Right atrium auricular region (tissue), 2 donors: Measurements from ENCODE around the gene CIB2. TPM values are rescaled to one million over a fixed set of nuclear protein-coding genes. Genes with fewer than 3 reads are reported as not detected.

ENCODE experiments used
- DNase-seq: peaks from one replicate; pipeline ENCODE4 v3.0.0-alpha.2; 2019; ENCODE audit warnings: low spot score
- H3K27ac ChIP-seq, 2 donors: fragments of 200-600 bp; sonication (generic); 1 replicate in 1 of 2; 2 replicates in 1 of 2; pipeline ENCODE4 v1.5.1; 2016 to 2019
- H3K27me3 ChIP-seq, 2 donors: fragments of 200-600 bp; sonication (generic); one replicate each; pipeline versions ENCODE4 v1.5.1 to v1.6.0; 2017 to 2019
- H3K36me3 ChIP-seq: fragments of 200-600 bp; sonication (generic); one replicate; pipeline ENCODE4 v1.5.1; 2016
- H3K4me1 ChIP-seq, 2 donors: fragments of 200-600 bp; sonication (generic); one replicate each; pipeline versions ENCODE4 v1.5.1 to v1.6.0; 2017 to 2019
- H3K4me3 ChIP-seq, 2 donors: fragments of 200-600 bp; sonication (generic); 1 replicate in 1 of 2; 2 replicates in 1 of 2; pipeline ENCODE4 v1.5.1; 2017 to 2019; ENCODE audit warnings: mild to moderate bottlenecking in 1 of 2, moderate library complexity in 1 of 2
- H3K9me3 ChIP-seq, 2 donors: fragments of 200-600 bp; sonication (generic); one replicate each; pipeline ENCODE4 v1.5.1; 2019
- CTCF ChIP-seq, 2 donors: fragments of 200-600 bp; sonication (generic); IDR thresholded peaks; one replicate each; pipeline ENCODE4 v1.5.1; 2019; ENCODE audit warnings: antibody characterized with exemption in 2 of 2
- total RNA-seq, 2 donors: library from RNA; depleted of rRNA; stranded (reverse); fragments of >200 nt; gene quantifications; one replicate each; pipeline ENCODE4 v1.1.0, GENCODE V29; 2016

Gene CIB2
- total RNA-seq, 2 donors from 2014 or later, result 37.2 to 38.6 TPM

GRCh38 chr15:78073046-78073787 is 58.0 kb downstream of the CIB2 start:
- Histone ChIP-seq H3K4me3 (no peak overlapping the region), H3K9me3 (no peaks in the 10 kb centered on the region), H3K27me3 (no peaks in the 10 kb centered on the region), H3K27ac (peak overlapping the region; percentile 53 to 56), H3K36me3 (no peaks in the 10 kb centered on the region), H3K4me1 (peaks cover 0 to 69% of the 10 kb centered on the region in 2 donors)
- DNase-seq, result no peak
- no peak for TF ChIP-seq CTCF (IDR thresholded peaks at IDR 0.05)

GRCh38 chr15:78072080-78072892 is 59.0 kb downstream of the CIB2 start:
- H3K27me3 ChIP-seq, result no peaks in the 10 kb centered on the region
- no peaks in the 10 kb centered on the region for H3K36me3 ChIP-seq
- TF ChIP-seq CTCF (IDR thresholded peaks at IDR 0.05), result no peak
- no peak for DNase-seq
- peaks cover 0 to 72% of the 10 kb centered on the region in 2 donors for H3K4me1 ChIP-seq
- peak overlapping the region; percentile 53 to 56 for H3K27ac ChIP-seq
- H3K4me3 ChIP-seq, result no peak overlapping the region
- H3K9me3 ChIP-seq, result no peaks in the 10 kb centered on the region

- DNase-seq, result no peak
- no peak overlapping the region for H3K4me3 ChIP-seq
- H3K9me3 ChIP-seq, result no peaks in the 10 kb centered on the region
- H3K36me3 ChIP-seq, result no peaks in the 10 kb centered on the region
- no peak for TF ChIP-seq CTCF (IDR thresholded peaks at IDR 0.05)
- H3K27me3 ChIP-seq, result no peaks in the 10 kb centered on the region
- peak overlapping the region; percentile 53 to 56 for H3K27ac ChIP-seq
- peaks cover 0 to 75% of the 10 kb centered on the region in 2 donors for H3K4me1 ChIP-seq
These were observed 59.9 kb downstream of the CIB2 start for GRCh38 chr15:78071383-78071782.

GRCh38 chr15:78070049-78070700 is 61.1 kb downstream of the CIB2 start:
- no peaks in the 10 kb centered on the region for H3K9me3 ChIP-seq
- no peak overlapping the region for H3K4me3 ChIP-seq
- H3K36me3 ChIP-seq, result no peaks in the 10 kb centered on the region
- no peaks in the 10 kb centered on the region for H3K27me3 ChIP-seq
- H3K4me1 ChIP-seq, result peaks cover 0 to 75% of the 10 kb centered on the region in 2 donors
- DNase-seq, result no peak
- H3K27ac ChIP-seq, result peak overlapping the region; percentile 43 to 88
- TF ChIP-seq CTCF (IDR thresholded peaks at IDR 0.05), result no peak

- no peaks in the 10 kb centered on the region for H3K36me3 ChIP-seq
- H3K4me3 ChIP-seq, result no peak overlapping the region
- peak overlapping the region; percentile 43 to 88 for H3K27ac ChIP-seq
- DNase-seq, result no peak
- peaks cover 0 to 79% of the 10 kb centered on the region in 2 donors for H3K4me1 ChIP-seq
- no peaks in the 10 kb centered on the region for H3K9me3 ChIP-seq
- H3K27me3 ChIP-seq, result no peaks in the 10 kb centered on the region
- TF ChIP-seq CTCF (IDR thresholded peaks at IDR 0.05), result no peak
These were observed 61.7 kb downstream of the CIB2 start for GRCh38 chr15:78069462-78070029.
